Omental fat pad (tissue), 4 donors: ENCODE measurements around the gene GALK2. TPM values are rescaled to one million over a fixed set of nuclear protein-coding genes. Genes with fewer than 3 reads are reported as not detected.

Experiments
- ATAC-seq: fragments of 150-250 bp; one replicate; pipeline ENCODE4 v1.9.1; 2016; ENCODE audit warnings: mild to moderate bottlenecking, moderate library complexity; ENCODE audit not compliant: low FRiP score
- DNase-seq: peaks from one replicate; pipeline ENCODE4 v3.0.0-alpha.2; 2019; ENCODE audit warnings: low spot score
- total RNA-seq, 4 donors: library from RNA; depleted of rRNA; stranded (reverse); fragments of >200 nt; gene quantifications; one replicate each; pipeline ENCODE4 v1.1.0, GENCODE V29; 2016
- TF ChIP-seq, protein P1 (sequence below), 3 donors: fragments of 450-650 bp; IDR thresholded peaks; one replicate each; pipeline ENCODE4 v1.5.1; 2016 to 2017; ENCODE audit warnings: antibody characterized with exemption in 3 of 3, mild to moderate bottlenecking in 3 of 3, moderate library complexity in 2 of 3

The GALK2 gene
- total RNA-seq, 4 donors from 2014 or later = 18.6 to 35.5 (median 32.5) TPM

DNA sequence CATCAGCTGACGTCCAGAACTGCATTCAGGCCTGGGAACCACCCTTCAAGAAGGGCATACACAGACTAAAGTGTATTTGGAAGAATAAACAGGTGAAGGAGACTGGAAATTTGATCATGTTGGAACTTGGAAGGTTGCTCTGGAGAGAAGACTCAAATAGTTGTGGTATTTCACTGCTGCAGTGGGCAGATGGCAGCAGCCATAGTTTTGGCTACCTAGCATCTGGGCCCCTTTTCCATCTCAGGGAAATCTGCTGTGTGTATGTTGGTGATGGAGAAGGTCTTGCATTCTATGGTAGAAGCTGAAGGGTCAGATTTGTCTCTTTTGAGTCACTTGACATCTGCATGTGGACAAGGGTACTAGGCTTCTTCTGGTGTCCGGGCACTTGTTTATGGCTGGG is 138.6 kb downstream of the GALK2 start:
- no peak for DNase-seq
- TF ChIP-seq, protein P1, sequence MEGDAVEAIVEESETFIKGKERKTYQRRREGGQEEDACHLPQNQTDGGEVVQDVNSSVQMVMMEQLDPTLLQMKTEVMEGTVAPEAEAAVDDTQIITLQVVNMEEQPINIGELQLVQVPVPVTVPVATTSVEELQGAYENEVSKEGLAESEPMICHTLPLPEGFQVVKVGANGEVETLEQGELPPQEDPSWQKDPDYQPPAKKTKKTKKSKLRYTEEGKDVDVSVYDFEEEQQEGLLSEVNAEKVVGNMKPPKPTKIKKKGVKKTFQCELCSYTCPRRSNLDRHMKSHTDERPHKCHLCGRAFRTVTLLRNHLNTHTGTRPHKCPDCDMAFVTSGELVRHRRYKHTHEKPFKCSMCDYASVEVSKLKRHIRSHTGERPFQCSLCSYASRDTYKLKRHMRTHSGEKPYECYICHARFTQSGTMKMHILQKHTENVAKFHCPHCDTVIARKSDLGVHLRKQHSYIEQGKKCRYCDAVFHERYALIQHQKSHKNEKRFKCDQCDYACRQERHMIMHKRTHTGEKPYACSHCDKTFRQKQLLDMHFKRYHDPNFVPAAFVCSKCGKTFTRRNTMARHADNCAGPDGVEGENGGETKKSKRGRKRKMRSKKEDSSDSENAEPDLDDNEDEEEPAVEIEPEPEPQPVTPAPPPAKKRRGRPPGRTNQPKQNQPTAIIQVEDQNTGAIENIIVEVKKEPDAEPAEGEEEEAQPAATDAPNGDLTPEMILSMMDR (IDR thresholded peaks at IDR 0.05) = no peak
- no peak for ATAC-seq

DNA sequence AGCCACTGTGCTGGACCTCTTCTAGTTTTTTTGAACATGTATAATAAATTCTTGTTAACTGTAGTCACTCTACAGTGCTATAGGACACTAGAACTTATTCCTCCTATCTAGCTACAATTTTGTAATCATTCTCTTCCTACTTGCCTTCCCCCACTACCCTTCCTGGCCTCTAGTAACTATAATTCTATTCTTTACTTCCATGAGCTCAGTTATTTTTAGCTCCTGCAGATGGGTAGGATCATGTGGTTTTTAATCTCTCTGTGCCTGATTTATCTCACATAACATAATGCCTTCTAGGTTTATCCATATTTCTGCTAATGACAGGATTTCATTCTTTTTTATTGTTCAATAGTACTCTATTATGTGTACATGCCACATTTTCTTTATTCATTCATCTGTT is 139.8 kb downstream of the GALK2 start:
- ATAC-seq = no peak
- TF ChIP-seq, protein P1 (IDR thresholded peaks at IDR 0.05) = no peak
- DNase-seq = no peak

DNA sequence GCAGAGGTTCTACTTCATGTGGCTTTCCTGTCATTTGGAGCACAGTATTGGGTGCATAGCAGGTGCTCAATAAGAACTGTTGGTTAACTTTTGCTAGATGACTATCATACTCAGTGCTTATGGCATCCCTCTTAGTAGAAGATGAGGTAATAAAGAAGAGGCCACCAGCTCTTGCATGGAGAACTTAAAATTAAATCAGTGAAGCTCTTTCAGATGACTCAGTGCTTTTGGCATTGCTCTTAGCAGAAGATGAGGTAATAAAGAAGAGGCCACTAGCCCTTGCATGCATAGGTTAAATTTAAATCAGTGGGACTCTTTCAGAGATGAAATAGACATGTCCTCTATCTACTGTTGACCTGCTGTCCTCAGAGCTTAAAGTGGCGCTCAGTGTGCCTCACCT is 143.6 kb downstream of the GALK2 start:
- DNase-seq = no peak
- no peak for ATAC-seq
- TF ChIP-seq, protein P1 (IDR thresholded peaks at IDR 0.05) = no peak

DNA sequence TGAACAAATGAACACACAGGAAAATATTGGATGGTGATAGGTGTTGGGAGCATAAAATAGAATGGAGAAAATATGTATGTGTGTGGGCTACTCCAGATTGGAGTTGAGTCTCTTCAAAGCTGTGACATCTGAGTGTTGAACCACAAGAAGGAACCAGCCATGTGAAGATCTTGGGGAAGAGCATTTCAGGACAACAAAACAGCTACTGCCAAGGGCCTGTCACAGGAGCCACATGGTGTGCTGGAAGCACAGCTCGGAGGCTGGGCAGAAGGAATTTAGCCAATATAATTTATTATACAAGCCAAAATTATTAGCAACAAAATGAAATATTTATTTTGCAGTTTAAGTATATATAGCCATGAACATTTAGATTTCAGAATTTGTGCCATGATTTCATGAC is 144.7 kb downstream of the GALK2 start:
- no peak for ATAC-seq
- no peak for DNase-seq
- TF ChIP-seq, protein P1 (IDR thresholded peaks at IDR 0.05) = no peak

DNA sequence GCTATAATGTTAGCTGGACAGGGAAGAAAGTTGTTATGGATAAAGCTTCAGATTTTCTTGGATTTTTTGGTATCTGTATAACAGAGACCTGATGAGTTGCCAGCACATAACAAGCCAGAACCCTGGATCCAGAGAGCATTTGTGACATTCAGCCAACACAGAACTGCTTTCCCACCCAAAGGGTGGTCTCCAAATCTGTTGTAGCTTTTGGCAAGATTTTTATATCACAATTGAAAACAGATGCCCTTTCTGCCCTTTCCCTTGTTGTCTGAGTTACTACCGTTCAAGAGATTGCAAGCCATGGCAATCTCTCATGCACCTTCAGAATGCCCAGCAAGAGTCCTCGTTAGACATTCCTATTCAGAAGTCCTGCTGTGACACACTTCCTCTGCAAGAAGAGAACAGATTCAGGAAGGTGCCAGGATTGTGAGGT is 145.4 kb downstream of the GALK2 start:
- DNase-seq = no peak
- no peak for ATAC-seq
- TF ChIP-seq, protein P1 (IDR thresholded peaks at IDR 0.05) = no peak

DNA sequence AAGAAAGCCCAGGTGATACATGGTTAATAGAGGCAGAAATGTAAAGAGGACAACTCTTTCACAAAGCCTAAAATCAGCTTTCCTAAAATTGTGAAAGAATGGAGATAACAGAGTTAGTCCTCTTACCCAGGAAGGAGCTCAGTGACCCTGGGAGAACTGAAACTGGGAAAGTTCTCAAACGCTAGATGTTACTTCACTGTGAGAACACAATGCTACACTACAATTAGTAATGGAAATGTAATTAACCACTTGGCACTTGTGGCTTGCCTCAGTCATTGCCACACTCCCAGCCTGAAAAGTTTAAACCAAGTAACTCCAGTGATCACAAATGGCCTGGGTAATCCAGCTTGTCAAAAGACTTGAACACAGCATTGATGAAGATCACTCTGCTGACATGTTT is 150.3 kb downstream of the GALK2 start:
- TF ChIP-seq, protein P1 (IDR thresholded peaks at IDR 0.05) = no peak
- DNase-seq (no peak), ATAC-seq (no peak)

DNA sequence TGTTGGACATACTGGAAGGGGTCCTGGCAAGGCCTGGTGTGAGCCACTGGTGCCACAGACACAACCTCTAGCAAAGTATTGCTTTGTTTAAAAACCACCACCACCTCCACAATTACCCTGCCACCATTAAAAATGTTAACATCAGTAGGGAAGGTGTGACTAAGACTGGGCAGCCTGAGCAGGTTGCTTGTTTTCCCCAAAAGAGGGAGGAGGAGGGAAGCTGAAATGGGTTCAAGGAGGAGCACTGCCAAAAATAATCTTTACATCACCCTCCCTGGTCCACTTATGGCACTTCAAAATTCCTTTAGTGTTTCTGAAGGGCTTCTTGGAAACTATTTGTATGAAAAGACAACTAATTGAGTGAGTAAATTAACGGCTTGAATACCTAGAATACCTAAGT is 153.2 kb downstream of the GALK2 start:
- no peak for DNase-seq
- ATAC-seq = no peak

More for the DNA sequence above, 153.2 kb downstream of the GALK2 start:
- TF ChIP-seq, protein P1 (IDR thresholded peaks at IDR 0.05) = no peak
